K562 (cell line): ENCODE data around the gene MAGI1. TPM values are rescaled to one million over a fixed set of nuclear protein-coding genes. Genes with fewer than 3 reads are reported as not detected.

Source experiments
- ATF2 ChIP-seq: sonication (generic); formaldehyde crosslinking; IDR thresholded peaks from 2 replicates; pipeline ENCODE4 v1.8.1; 2022; ENCODE audit warnings: missing genetic modification reagents
- DMBX1 ChIP-seq: fragments of 250-450 bp; sonication (Bioruptor Pico); IDR thresholded peaks from 2 replicates; pipeline ENCODE4 v1.8.0; 2022; ENCODE audit warnings: inconsistent platforms, mild to moderate bottlenecking, moderate library complexity, borderline replicate concordance
- E2F6 ChIP-seq, 2 experiments: IDR thresholded peaks; 2 replicates each; pipeline ENCODE4 v1.6.1; 2011; ENCODE audit warnings: borderline replicate concordance in 1 of 2, control low read depth in 1 of 2, low read depth in 1 of 2, low read length in 1 of 2, mild to moderate bottlenecking in 1 of 2, mixed read lengths in 1 of 2, moderate library complexity in 1 of 2; ENCODE audit not compliant: insufficient read depth in 1 of 2, insufficient read length in 1 of 2, poor library complexity in 1 of 2, severe bottlenecking in 1 of 2; ENCODE audit errors: extremely low read depth in 1 of 2
- ESRRA ChIP-seq: fragments of 450-650 bp; IDR thresholded peaks from 2 replicates; pipeline ENCODE4 v1.6.1; 2014; ENCODE audit warnings: low read depth, mild to moderate bottlenecking, moderate library complexity, borderline replicate concordance
- FOXA3 ChIP-seq, 2 experiments: fragments of 450-650 bp in 1 of 2; sonication (generic) in 1 of 2; formaldehyde crosslinking; IDR thresholded peaks in 1 of 2; conservative IDR thresholded peaks in 1 of 2; 2 replicates each; pipeline versions ENCODE4 v1.4.0 to v1.8.0; 2020 to 2022; ENCODE audit warnings: mild to moderate bottlenecking in 2 of 2, missing genetic modification reagents in 1 of 2
- LCOR ChIP-seq: sonication (generic); formaldehyde crosslinking; IDR thresholded peaks from 2 replicates; pipeline ENCODE4 v1.8.0; 2022; ENCODE audit warnings: mild to moderate bottlenecking, missing genetic modification reagents
- SMARCC2 ChIP-seq: fragments of 450-650 bp; IDR thresholded peaks from 2 replicates; pipeline ENCODE4 v1.6.1; 2017; ENCODE audit warnings: antibody characterized with exemption, moderate library complexity, mild to moderate bottlenecking, low read depth
- SMC3 ChIP-seq: conservative IDR thresholded peaks from 2 replicates; pipeline ENCODE4 v1.6.1; 2011; ENCODE audit warnings: low read depth, low read length, improper control_type of control experiment; ENCODE audit not compliant: insufficient read depth
- SRSF3 ChIP-seq: fragments of 200-400 bp; formaldehyde crosslinking; IDR thresholded peaks from 2 replicates; pipeline ENCODE4 v1.6.1; 2016; ENCODE audit warnings: mild to moderate bottlenecking, low read length, moderate library complexity; ENCODE audit not compliant: insufficient read depth
- STAT5B ChIP-seq: fragments of 250-450 bp; sonication (Bioruptor Pico); IDR thresholded peaks from 2 replicates; pipeline ENCODE4 v1.8.0; 2021; ENCODE audit warnings: mild to moderate bottlenecking, inconsistent platforms
- ZNF121 ChIP-seq: sonication (generic); formaldehyde crosslinking; conservative IDR thresholded peaks from 2 replicates; pipeline ENCODE4 v1.8.0; 2022; ENCODE audit warnings: missing genetic modification reagents
- ZNF143 ChIP-seq: sonication (generic); formaldehyde crosslinking; IDR thresholded peaks from 2 replicates; pipeline ENCODE4 v1.9.0; 2022; ENCODE audit warnings: mild to moderate bottlenecking, missing genetic modification reagents
- ZNF316 ChIP-seq: fragments of 450-650 bp; IDR thresholded peaks from 2 replicates; pipeline ENCODE4 v1.6.1; 2016
- ZNF445 ChIP-seq: fragments of 250-450 bp; sonication (Bioruptor Pico); IDR thresholded peaks from 2 replicates; pipeline ENCODE4 v1.4.0; 2020; ENCODE audit warnings: low read depth, mild to moderate bottlenecking, moderate library complexity
- ZNF511 ChIP-seq: sonication (generic); formaldehyde crosslinking; IDR thresholded peaks from 2 replicates; pipeline ENCODE4 v1.8.0; 2022; ENCODE audit warnings: mild to moderate bottlenecking, missing genetic modification reagents
- ZNF583 ChIP-seq: fragments of 250-450 bp; sonication (Bioruptor Pico); IDR thresholded peaks from 2 replicates; pipeline ENCODE4 v1.4.0; 2020
- ZNF699 ChIP-seq: fragments of 250-450 bp; sonication (Bioruptor Pico); IDR thresholded peaks from 2 replicates; pipeline ENCODE4 v1.8.0; 2021; ENCODE audit warnings: mild to moderate bottlenecking, moderate library complexity; ENCODE audit not compliant: insufficient replicate concordance
- polyA plus RNA-seq, 8 experiments: library from polyadenylated mRNA; depleted of rRNA in 4 of 8; stranded (reverse) in 5 of 8; unstranded in 3 of 8; fragments of >200 nt; fragmentation: Nextera tagmentation in 2 of 8; fragmentation: Illumina TruSeq in 1 of 8; extraction: Ambion mirVana in 2 of 8; extraction: Trizol in 1 of 8; gene quantifications; 2 replicates each; pipeline versions ENCODE4 v1.2.1 to v1.2.3, GENCODE V29; 2011 to 2014; ENCODE audit warnings: inconsistent platforms in 1 of 8, missing spikeins in 1 of 8
- total RNA-seq, 7 experiments: library from RNA; depleted of rRNA in 6 of 7; stranded (reverse); fragments of >200 nt in 6 of 7; fragmentation: Illumina TruSeq in 2 of 7; extraction: Trizol in 2 of 7; gene quantifications; 2 replicates each; pipeline versions ENCODE4 v1.2.1 to v1.2.3, GENCODE V29; 2011 to 2021; ENCODE audit warnings: low replicate concordance in 1 of 7

The MAGI1 gene
- total and polyA plus RNA-seq, 9 of the 15 experiments (the other 6 are each of a cell fraction or from before 2014, with no cell fraction given): 7.8 to 59.4 (median 43.2) TPM

GRCh38 chr3:65869798-65870197, 168.9 kb downstream of the MAGI1 start (continued):
- no peak for TF ChIP-seq FOXA3 (CRISPR knock-in tag; conservative IDR thresholded peaks at IDR 0.05 in 1 of 2, IDR thresholded peaks at IDR 0.05 in 1 of 2)
- TF ChIP-seq SMC3: no peak
- TF ChIP-seq SMARCC2: no peak
- no peak for TF ChIP-seq DMBX1 (CRISPR knock-in tag)
- TF ChIP-seq E2F6 (IDR thresholded peaks at IDR 0.05; ENCODE audit: borderline replicate concordance in 1 of 2, extremely low read depth in 1 of 2, insufficient read depth in 1 of 2, insufficient read length in 1 of 2, low read depth in 1 of 2, low read length in 1 of 2, poor library complexity in 1 of 2, severe bottlenecking in 1 of 2): no peak
- TF ChIP-seq ESRRA: no peak
- no peak for TF ChIP-seq LCOR (CRISPR knock-in tag)
- TF ChIP-seq ZNF699: no peak
- TF ChIP-seq ATF2: no peak
- TF ChIP-seq ZNF121: no peak
- TF ChIP-seq STAT5B (CRISPR knock-in tag): no peak
- no peak for TF ChIP-seq SRSF3
- no peak for TF ChIP-seq ZNF445 (CRISPR knock-in tag)
- TF ChIP-seq ZNF511: no peak
- TF ChIP-seq ZNF143 (CRISPR knock-in tag): no peak
- TF ChIP-seq ZNF583 (CRISPR knock-in tag): no peak
- TF ChIP-seq ZNF316: no peak
